GM12872 (cell line): Measurements from ENCODE around the gene CALY.

Source experiments
- CTCF ChIP-seq: IDR thresholded peaks from 3 replicates; pipeline ENCODE4 v1.5.1; 2011; ENCODE audit warnings: low read depth, mild to moderate bottlenecking, low read length, moderate library complexity; ENCODE audit not compliant: insufficient read depth

CALY gene

GRCh38 chr10:133378251-133379096, 41.8 kb upstream of the CALY start:
- TF ChIP-seq CTCF, result no peak

GRCh38 chr10:133377818-133378250, 41.1 kb upstream of the CALY start:
- TF ChIP-seq CTCF, result no peak

- TF ChIP-seq CTCF, result no peak
Observed at GRCh38 chr10:133377025-133377817, 40.5 kb upstream of the CALY start.

GRCh38 chr10:133375357-133376115, 38.8 kb upstream of the CALY start:
- TF ChIP-seq CTCF, result no peak

- no peak for TF ChIP-seq CTCF
Observed at GRCh38 chr10:133373174-133374090, 36.7 kb upstream of the CALY start, which contains the start of gene ECHS1. Gene ECHS1 (minus strand): TSS chr10:133373354. CDS start chr10:133373333, 21 bp downstream.

- no peak for TF ChIP-seq CTCF
Observed at GRCh38 chr10:133372507-133372906, 35.8 kb upstream of the CALY start.
